NCI-H524 treated with DMSO at 0.1 percent for 48 hours (cell line): Measurements from ENCODE around the gene ST3GAL2.
"Not testable (repeated sequence)": the region's sequence is repeated elsewhere in the genome, so short reads cannot be mapped to it uniquely, and the experiment has no call there.

Experiments used
- DNase-seq: peaks from one replicate; lab custom pipeline; 2025; lab: John Stamatoyannopoulos, UW

Gene ST3GAL2

GRCh38 chr16:70417661-70418060, 21.2 kb downstream of the ST3GAL2 start:
- DNase-seq = no peak

DNA sequence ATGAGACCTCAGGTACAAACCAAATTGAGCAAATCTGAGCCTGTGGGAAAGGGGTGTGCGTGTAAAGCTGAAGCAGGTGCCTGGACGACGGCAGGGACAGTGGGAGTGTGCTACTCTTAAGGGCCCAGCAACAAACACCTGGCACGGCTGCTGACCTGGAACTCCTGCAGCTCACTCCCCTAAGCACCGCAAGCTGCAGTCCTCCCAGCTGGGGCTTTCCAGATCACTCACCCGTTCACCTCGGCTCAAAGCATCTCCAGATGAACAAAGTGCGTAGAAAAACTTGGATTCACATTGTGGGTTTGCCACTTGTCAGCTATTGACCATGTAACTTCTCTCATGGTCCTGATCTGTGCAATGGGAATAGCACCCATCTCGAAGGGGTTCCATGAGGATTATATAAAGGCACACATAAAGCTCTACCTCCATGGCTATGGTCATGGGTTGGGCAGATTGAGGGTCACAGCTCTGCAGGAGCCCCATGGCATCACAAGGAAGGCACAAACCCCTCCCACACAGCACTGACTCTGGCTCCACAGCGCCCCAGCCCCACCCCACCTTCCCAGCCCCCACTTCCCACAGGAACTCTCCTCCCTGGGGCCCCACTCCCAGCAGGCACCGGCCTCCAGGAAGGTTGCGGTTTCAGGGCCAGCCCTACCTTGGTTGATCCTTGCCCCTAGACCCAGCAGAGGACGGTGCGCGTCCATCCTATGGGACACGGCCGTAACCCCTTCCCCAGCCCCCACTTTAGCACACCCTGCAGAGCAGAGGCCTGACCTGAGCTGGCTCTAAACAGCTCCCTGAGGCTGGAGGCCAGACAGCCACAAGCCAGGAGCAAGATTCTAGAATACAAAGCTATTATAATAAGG, 21.9 kb downstream of the ST3GAL2 start:
- DNase-seq = no peak

- DNase-seq = not testable (repeated sequence)
These were observed 25.3 kb downstream of the ST3GAL2 start for GRCh38 chr16:70413572-70413971.

DNA sequence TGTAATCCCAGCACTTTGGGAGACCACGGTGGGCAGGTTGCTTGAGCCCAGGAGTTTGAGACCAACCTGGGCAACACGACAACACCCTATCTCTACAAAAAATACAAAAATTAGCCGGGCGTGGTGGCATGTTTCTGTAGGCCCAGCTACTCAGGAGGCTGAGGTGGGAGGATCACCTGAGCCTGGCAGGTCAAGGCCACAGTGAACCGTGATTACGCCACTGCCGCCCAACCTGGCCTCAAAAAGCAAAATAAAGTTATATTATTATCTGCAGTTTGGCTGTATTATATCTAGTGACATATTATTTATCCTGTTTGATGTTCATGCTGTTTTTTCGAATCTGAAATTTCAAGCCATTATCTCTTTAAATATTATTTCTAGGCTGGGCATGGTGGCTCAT, 26.5 kb downstream of the ST3GAL2 start:
- DNase-seq = no peak

- DNase-seq = no peak
These were observed 28.2 kb downstream of the ST3GAL2 start for GRCh38 chr16:70410734-70411133.

DNA sequence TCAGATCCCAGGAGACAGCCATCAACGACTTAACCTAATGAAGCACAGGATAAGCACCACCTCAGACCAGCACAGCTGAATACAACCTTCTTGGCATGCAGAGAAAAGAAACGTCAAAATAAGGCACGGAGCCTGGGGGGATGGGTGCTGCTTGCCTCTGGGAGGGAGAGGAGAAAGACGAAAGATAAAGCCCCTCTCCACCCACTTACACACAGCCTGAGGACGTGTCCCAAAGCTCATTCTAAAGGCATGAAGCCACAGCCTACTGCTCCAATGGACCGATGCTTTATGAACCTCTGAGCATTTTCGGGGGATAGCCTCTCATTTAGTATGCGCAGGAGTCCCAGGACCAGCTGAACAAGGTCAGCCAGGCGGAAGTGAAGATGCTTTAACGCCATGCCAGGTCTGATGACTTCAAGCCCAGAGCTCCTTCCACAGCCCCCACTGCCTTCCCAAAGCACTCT, 31.1 kb downstream of the ST3GAL2 start:
- DNase-seq = no peak

- not testable (repeated sequence) for DNase-seq
These were observed 32.8 kb downstream of the ST3GAL2 start for GRCh38 chr16:70406104-70406503.

DNA sequence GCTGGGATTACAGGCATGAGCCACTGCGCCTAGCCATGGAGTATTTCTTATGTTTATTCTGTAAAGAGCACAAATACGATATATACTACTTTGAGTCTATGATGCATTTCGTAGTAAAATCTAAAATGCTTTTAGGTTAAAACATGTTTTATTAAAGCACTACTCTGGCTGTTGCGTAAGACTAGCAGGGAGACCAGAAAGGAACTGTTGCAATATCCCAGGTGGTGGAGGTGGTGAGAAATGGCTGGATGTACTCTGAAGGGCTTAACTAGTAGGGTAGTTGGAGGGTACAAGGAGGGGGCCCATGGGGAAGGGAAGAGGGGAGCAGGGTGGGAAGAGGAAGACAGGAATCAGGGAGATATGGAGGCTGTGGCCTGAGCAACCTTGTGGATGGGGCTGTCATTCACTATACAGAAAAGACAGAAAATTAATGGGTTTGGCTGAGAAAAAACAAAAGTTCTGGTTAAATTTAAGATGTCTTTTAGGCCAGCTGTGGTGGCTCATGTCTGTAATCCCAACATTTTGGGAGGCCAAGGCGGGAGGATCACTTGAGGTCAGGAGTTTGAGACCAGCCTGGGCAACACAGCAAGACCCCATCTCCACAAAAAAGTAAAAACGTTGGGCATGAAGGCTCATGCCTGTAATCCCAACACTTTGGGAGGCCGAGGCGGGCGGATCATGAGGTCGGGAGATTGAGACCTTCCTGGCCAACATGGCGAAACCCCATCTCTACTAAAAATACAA, 35.8 kb downstream of the ST3GAL2 start:
- no peak for DNase-seq

GRCh38 chr16:70399951-70400350, 38.9 kb downstream of the ST3GAL2 start:
- DNase-seq = no peak

- DNase-seq = no peak
These were observed 39.5 kb downstream of the ST3GAL2 start for GRCh38 chr16:70399381-70399780.

DNA sequence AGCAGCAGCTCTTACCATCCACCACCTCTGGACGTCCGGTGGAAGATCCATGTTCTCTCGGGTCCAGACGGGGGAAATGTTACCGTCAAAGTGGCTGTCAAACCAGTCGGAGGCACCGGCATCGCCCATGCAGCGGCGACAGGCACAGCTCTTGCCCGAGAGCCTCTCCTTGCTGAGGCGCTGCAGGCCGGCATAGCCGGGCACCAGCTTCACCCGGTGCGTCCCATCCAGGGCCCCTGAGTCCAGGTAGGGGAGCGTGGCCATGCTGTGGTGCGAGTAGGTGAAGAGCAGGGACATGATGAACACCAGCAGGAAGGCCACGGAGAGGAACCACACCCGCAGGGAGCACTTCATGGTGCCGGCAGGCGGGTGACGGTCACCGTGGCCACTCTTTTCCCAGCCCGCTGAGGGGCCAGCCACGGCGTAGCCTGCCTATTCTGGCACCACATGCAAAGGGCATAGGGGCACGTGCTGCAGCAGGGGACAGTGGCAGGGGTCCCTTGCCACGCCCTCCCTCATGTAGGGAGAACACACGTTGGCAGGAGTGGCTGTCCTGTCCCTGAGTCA, 40.6 kb downstream of the ST3GAL2 start:
- no peak for DNase-seq

GRCh38 chr16:70396246-70396904, 42.5 kb downstream of the ST3GAL2 start:
- peak; percentile 89 for DNase-seq

DNA sequence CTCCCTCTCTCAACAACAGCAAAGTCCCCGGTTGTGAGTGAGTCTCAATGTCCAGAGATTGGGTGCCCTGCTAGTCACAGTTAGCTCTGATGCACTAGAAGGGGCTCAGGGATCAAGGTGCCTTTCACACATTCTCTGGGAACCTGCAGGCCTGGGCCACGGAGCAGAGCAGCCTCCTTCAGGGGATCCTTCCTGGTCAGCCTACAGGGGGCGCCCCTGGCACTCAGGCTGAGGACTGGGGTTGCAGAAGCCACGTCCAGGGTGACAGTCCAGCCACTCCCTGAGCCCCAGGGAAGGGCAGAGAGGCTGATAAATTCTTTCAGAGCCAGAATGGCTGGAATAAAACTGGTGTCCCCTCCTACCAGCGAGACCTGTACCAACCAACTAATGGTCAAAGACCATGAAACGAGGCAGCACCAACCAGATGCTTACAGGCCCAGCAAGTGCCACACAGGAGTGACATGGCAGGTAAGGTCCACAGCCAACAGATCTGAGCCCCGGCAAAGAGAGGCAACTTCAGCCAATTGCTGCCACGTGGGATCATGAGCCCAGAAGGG, 43.5 kb downstream of the ST3GAL2 start:
- no peak for DNase-seq

- DNase-seq = no peak
These were observed 44.0 kb downstream of the ST3GAL2 start for GRCh38 chr16:70394853-70395252.

DNA sequence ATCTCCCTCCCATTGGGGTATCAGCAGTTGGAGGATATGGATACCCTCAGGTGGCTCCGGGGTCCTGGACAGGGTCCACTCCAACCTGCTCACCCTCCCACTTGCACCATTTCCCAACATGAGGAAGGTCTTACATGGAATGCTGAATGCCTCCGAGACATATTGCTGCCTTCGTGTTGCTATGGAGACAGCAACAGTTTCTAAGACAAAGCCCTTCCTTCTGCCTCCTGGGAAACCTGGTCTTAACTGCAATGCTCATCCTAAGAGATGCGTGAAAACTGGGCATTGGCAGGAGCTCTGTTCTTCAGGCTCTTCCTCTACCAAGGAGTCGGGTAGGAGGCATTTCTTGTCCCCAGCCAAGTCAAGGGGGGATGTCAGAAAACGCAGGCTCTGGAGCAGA, 45.2 kb downstream of the ST3GAL2 start:
- DNase-seq = no peak

- DNase-seq = no peak
These were observed 46.3 kb downstream of the ST3GAL2 start for GRCh38 chr16:70392606-70393005.

DNA sequence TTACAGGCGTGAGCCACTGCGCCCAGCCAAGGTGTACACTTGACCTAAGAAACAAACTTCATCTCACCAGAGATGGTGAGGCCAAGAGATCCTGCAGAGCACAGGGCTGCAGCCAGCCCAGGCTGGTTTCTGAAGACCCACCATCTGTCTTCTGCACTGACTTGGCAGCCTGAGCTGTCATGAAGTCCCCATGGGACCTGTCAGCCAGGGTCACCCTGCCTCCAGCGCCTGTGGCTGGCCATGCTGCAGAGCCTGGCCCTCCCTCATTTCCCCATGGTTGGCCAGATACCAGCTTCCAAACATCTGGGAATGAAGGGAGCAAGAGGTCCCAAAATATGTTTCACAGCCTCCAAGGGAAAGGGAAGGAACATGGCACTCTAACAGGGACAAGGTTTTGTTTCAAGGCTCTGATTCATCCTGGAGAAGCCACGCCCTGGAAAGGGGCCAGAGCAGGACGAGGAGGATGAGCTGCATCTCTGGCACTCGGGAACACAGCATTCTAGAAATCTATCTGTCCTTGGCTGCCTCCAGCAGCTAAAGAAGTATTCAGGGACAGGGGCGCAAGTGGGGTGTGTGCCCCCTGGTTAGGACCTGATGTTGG, 46.9 kb downstream of the ST3GAL2 start:
- no peak for DNase-seq

- DNase-seq = no peak
These were observed 47.5 kb downstream of the ST3GAL2 start for GRCh38 chr16:70391446-70391845.

DNA sequence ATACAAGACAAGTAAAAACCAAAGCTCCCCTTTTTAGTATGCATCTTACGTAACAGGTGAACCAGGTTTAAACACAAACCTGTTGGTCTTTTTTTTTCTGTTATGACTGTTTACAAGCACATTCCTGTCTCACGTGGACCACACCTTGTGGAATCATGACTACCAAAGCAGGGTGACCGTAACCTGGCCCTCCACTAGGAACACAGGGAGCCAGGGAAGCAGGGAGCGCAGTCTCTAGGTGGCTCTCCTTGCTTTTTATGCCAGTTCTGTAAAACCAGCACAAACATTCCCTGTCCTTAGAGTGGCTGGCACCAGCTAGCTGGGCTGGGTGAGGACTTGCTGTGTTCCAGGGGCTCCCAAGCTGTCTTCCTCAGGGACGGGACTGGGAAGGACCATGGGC, 48.1 kb downstream of the ST3GAL2 start:
- DNase-seq = no peak

- DNase-seq = no peak
These were observed 50.8 kb downstream of the ST3GAL2 start for GRCh38 chr16:70388006-70388680.
